PC-9 (cell line): ENCODE results near the gene SLC4A2.

ENCODE experiments used
- CTCF ChIP-seq: fragments of 200-600 bp; sonication (generic); conservative IDR thresholded peaks from 2 replicates; pipeline ENCODE4 v1.6.1; 2017; ENCODE audit warnings: mixed run types, antibody characterized with exemption, mild to moderate bottlenecking, moderate library complexity
- EZH2 ChIP-seq: fragments of 200-600 bp; sonication (generic); IDR thresholded peaks from 2 replicates; pipeline ENCODE4 v1.8.0; 2017; ENCODE audit warnings: antibody characterized with exemption, low read depth

GRCh38 chr7:151089893-151090730 lies 30.7 kb downstream of the SLC4A2 start:
- TF ChIP-seq CTCF: no peak
- TF ChIP-seq EZH2: no peak
